Pons (tissue), 1 donor: Measurements from ENCODE around the gene DCX.

Experiments
- DNase-seq: peaks from one replicate; pipeline ENCODE4 v3.0.0-alpha.2; 2016; ENCODE audit warnings: low spot score

Gene DCX

GRCh38 chrX:111411983-111412382 is at the start of gene DCX:
DCX (minus strand) TSS chrX:111412192; CDS start chrX:111410398, 1,794 bp downstream.
- DNase-seq: peak; percentile 14

DNA sequence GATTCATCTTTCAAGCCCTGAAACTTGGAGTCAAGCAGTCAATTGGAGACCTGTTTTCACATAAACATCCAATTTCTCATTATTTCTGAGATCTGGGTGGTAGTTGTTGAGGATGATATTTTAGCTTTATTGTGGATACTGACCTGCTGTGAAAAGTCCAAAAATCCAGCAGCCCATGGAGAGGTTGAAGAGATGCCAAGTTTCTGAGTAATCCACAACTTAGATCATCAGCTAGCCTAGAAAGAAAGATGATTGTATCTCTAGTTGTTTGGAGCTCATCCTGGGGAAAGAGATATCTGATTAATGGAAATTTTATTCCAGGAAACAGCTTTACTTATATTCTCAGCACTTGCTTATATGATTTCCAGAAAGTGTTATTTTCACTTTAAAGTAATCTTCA is 48.6 kb upstream of the DCX start:
- DNase-seq: no peak

- DNase-seq: peak; percentile 40
These were observed 35.3 kb upstream of the DCX start for GRCh38 chrX:111447298-111447697.

DNA sequence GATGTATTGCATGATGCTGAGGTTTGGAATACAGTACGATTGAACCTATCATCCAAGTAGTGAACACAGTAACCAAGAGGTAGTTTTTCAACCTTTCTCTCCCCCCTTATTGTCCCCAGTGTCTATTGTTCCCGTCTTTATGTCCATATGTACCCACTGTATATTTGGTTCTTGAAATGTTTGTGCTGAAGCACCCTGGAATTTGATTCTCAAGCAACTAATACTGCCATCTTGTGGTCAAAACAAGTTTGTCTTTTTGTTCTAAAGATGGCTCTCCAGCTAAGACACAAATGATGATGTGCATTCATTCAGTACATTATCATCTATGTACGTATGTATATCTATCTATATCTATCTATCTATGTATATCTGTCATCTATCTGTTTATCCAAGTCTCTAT is 33.5 kb upstream of the DCX start:
- DNase-seq: peak; percentile 71

GRCh38 chrX:111444881-111445280 is 32.9 kb upstream of the DCX start:
- no peak for DNase-seq

DNA sequence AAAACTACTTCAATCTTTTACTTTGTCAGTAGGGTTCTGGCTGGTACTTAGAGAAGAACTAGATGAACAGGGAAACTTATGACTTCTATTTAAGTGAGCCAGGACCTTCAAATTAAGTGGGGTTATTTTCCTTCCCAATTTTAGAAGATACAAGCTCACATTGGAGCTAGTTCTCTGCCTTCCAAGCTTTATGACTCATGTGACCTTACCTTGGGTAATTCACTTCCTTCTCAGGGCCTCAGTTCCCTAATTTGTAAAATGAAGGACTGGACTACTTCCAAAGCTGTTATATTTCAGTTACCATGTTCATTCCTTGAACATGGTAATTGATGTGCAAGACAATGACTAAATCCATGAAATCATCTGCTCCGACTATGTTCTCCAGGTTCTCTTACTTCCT is 32.0 kb upstream of the DCX start:
- peak; percentile 4 for DNase-seq

GRCh38 chrX:111442791-111443190 is 30.8 kb upstream of the DCX start:
- DNase-seq: no peak

DNA sequence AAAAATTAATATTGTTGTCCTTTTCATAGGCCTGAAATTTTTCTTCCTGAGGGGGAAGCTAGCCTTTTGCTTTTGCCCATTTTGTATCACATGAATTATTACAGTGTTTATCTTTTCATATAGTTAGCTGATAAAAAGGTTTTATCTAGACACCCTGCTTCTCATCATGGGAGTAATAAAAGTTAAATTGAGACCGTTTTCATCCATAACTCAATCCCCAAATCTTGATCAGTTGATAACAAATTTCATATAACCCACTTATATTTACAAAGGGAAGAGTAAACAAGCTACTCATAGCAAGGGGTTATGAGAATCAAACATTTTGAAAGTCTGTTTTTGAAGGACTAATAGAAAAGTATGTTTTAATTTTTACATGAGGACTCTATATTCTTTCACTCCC is 23.5 kb upstream of the DCX start:
- no peak for DNase-seq

- DNase-seq: no peak
These were observed 19.0 kb upstream of the DCX start for GRCh38 chrX:111431001-111431400.

GRCh38 chrX:111411557-111411956 is 435 bp downstream of the DCX start:
- no peak for DNase-seq

- no peak for DNase-seq
These were observed 1.4 kb downstream of the DCX start for GRCh38 chrX:111410590-111411078.

- no peak for DNase-seq
These were observed 2.7 kb downstream of the DCX start for GRCh38 chrX:111409326-111409725.

GRCh38 chrX:111407948-111408347 is 4.0 kb downstream of the DCX start:
- no peak for DNase-seq

DNA sequence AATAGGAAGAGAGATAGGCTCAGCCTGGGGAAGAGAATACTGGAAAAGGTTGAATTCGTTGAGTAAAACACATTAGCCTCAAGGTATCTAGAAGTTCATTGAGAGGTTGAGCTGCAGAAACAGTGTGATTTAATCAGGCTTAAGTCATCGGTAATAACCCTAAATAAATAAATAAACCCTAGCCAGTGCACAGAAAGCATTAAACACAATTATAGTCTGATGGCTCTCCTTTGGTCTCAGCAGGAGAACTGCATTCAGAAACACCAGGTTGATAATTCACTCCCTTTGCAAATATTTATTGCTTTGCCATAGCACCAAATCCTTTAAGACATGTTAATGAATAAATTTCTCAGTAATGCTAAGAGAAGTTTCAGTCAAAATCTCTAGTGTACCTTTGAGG is 9.6 kb downstream of the DCX start:
- DNase-seq: no peak

DNA sequence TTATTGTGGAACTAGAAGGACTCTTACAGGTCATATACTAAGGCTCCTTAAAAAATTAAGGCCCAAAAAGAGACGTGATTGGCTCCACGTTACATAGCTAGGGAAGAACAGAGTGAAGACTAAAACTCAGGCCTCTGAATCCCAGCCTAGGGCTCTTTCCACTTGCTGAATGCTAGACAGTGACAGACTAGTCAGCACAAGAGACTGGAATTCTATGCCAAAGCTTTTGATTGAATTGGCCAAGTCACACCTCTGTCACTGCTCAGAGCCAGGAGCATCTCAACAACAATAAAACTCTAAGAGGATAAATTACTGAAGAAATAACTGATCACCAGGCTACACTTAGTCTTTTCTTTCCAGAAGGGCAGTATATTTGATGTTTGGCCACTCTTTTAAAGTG is 16.8 kb downstream of the DCX start:
- DNase-seq: no peak

DNA sequence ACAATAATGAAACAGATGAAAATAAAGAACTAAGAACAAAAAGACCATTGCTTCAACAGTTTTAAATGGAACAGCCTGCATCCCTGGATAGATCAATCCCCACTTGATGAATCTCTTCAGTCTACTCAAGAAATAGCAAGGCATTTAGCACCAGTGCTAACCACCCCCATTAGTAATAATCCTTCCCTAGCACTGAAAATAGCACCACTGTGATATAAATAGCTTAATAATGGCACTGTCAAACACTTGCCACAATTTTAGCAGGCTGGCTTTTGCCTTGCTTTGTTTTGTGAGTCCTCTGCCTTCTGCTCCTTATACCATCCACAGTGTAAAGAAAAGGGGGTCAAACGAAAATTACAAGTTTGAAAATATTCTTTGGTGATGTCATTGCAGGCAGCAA is 17.4 kb downstream of the DCX start:
- no peak for DNase-seq

DNA sequence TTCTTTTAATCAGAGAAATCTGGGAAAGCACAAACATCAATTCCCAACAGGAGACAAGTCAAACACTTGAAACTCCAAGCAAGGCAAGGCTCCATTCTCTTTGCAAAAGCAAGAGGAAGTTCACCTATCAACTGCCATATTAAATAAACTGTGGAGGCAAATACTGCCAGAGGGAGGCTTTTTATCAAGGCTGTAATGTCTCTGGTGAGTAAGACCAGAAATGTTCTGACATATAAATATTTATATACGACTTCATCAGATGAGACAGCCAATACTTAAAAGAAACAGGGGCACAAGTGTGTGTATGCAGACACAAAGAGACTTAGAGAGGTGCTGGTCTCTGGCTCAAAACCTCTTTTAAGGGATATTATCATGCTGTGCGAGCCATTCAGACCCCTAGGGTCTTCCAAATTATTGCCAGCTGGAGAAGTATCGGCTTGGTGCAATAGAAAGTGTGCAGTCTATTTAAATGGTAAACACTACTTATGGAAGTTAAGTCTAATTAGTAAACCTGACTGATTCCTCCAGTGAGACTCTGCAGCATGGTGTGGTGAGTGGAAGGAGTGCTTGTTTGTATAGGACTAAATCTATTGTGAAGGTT is 24.4 kb downstream of the DCX start:
- no peak for DNase-seq

- no peak for DNase-seq
These were observed 25.3 kb downstream of the DCX start for GRCh38 chrX:111386615-111387233.

- no peak for DNase-seq
These were observed 25.9 kb downstream of the DCX start for GRCh38 chrX:111386077-111386476.

DNA sequence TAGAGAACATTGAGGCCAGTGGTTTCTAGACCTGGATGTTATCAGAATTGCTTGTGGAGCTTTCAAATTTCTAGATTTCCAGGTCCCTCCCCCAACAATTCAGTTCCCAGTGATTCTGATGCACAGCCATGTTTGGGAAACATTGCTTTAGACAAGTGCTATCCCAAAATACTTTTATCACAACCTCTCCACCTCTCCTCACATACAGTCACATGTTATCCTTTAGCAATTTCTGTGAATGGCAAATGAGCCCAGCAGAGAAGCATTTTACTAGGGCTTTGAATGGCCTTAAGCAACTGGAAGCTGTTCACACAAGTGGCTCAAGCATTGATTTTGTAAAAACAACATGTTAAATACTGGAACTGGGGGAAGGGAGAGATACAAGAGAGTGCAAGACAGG is 29.7 kb downstream of the DCX start:
- DNase-seq: no peak

DNA sequence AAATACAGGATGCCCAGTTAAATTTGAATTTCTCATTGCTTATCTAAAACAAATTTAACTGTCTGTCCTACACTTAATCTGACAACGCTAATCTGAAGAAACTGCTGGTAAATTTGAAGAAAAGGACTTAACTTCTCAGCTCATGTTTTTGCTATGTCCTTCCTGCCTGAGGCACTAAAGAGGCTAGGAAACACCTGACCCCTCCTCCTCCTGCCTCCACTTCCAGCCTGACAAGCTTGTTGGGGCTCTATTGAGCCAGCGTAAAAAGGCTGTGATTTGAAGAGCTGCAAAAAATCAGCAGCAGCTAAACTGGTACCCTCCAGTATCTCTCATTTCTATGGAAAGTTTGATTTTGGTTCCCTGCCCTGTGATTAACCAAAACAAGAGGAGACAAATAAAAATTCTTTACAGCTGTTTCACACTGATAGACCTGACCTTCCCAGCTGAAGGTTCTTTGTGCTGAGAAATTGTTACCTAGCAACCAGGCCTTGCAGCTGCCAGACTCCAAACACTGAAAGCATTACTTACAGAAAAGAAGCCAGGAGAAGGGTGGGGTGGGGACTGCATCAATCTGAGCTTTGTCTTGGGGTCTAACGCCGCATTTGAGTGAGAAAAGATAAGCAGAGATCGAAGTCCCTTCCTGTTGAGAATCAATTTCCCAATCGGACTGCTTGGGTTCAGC is 35.0 kb downstream of the DCX start:
- no peak for DNase-seq

DNA sequence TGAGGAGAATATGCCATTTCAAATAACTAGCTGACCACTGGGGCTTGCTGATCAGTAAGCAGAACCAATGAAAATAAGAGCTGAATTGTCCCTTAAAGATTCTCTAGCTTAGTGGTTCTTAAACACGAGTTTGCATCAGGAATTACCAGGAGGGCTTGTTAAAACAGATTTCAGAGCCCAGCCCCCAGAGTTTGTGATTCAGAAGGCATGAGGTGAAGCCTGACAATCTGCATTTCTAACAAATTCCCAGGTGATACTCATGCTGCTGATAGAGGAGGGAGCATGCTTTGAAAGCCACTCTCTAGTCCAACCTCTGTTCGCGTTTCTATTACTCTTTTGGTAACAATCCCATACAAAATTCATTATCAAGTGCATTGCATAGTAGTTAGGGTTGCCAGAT is 35.5 kb downstream of the DCX start:
- DNase-seq: no peak

- no peak for DNase-seq
These were observed 36.2 kb downstream of the DCX start for GRCh38 chrX:111375747-111376146.

GRCh38 chrX:111372086-111372485 is 39.9 kb downstream of the DCX start:
- no peak for DNase-seq
